Endothelial cell of umbilical vein (primary cell): ENCODE results near the gene TP53BP1. TPM values are rescaled to one million over a fixed set of nuclear protein-coding genes. Genes with fewer than 3 reads are reported as not detected.

Experiments
- BruUV-seq: library from RNA; stranded (reverse); fragments of 400-500 nt; replicated peaks from 2 replicates; lab custom pipeline; 2021; lab: Mats Ljungman, UMichigan
- CTCF ChIA-PET: fragments of 300-600, 350-600 bp; sonication (Branson Sonifier 250); formaldehyde crosslinking; loops from one replicate; lab custom pipeline; 2021; ENCODE audit warnings: antibody characterized with exemption, inconsistent platforms; lab: Charles Lee
- POLR2A ChIA-PET: fragments of 300-600, 350-600 bp; sonication (Branson Sonifier 250); formaldehyde crosslinking; loops from one replicate; lab custom pipeline; 2021; ENCODE audit warnings: antibody characterized with exemption, inconsistent platforms; lab: Charles Lee
- DNase-seq: peaks from one replicate; pipeline ENCODE4 v3.0.0-alpha.2; 2011; ENCODE audit warnings: low read depth, low spot score
- FAIRE-seq: peaks from 2 replicates; lab custom pipeline; 2011; peaks lifted over from hg19 to GRCh38; lab: Jason Lieb, UNC
- H2AFZ ChIP-seq: 2 replicates; pipeline ENCODE4 v1.6.0; 2012; ENCODE audit warnings: low read depth, low read length, control low read depth, inconsistent platforms
- H3K27ac ChIP-seq: 2 replicates; pipeline ENCODE4 v1.5.1; 2011; ENCODE audit warnings: low read depth, mild to moderate bottlenecking, control low read depth, low read length, moderate library complexity; ENCODE audit not compliant: insufficient read depth
- H3K27me3 ChIP-seq, 2 experiments: 2 replicates each; pipeline versions ENCODE4 v1.6.0 to v1.6.1; 2011; ENCODE audit warnings: low read length in 2 of 2, mixed read lengths in 1 of 2; ENCODE audit not compliant: control insufficient read depth in 2 of 2, insufficient read depth in 2 of 2
- H3K36me3 ChIP-seq, 2 experiments: 2 replicates in 1 of 2; 3 replicates in 1 of 2; pipeline ENCODE4 v1.5.1; 2011; ENCODE audit warnings: low read length in 2 of 2, mild to moderate bottlenecking in 1 of 2, moderate library complexity in 1 of 2; ENCODE audit not compliant: control insufficient read depth in 2 of 2, insufficient read depth in 2 of 2; ENCODE audit errors: extremely low read depth in 1 of 2
- H3K4me1 ChIP-seq: 3 replicates; pipeline ENCODE4 v1.5.1; 2011; ENCODE audit warnings: mild to moderate bottlenecking, low read length; ENCODE audit not compliant: control insufficient read depth, insufficient read depth; ENCODE audit errors: extremely low read depth
- H3K4me2 ChIP-seq: 2 replicates; pipeline ENCODE4 v1.6.1; 2011; ENCODE audit warnings: low read length, control low read depth, mixed read lengths; ENCODE audit not compliant: insufficient read depth
- H3K4me3 ChIP-seq, 3 experiments: fragments of 200-600 bp in 1 of 3; sonication (generic), shearing (Covaris generic) in 1 of 3; replicated peaks in 1 of 3; 2 replicates each; pipeline ENCODE4 v1.5.1; 2011 to 2016; ENCODE audit warnings: control low read depth in 3 of 3, low read length in 3 of 3, mild to moderate bottlenecking in 2 of 3, inconsistent platforms in 1 of 3, low read depth in 1 of 3, moderate library complexity in 1 of 3; ENCODE audit not compliant: insufficient read depth in 1 of 3
- H3K79me2 ChIP-seq: 2 replicates; pipeline ENCODE4 v1.6.0; 2012; ENCODE audit warnings: low read length, inconsistent platforms; ENCODE audit not compliant: control insufficient read depth, insufficient read depth
- H3K9ac ChIP-seq: replicated peaks from 2 replicates; pipeline ENCODE3; 2011; ENCODE audit warnings: low read length, control low read depth; ENCODE audit not compliant: insufficient read depth; ENCODE audit errors: extremely low read depth
- H3K9me1 ChIP-seq: replicated peaks from 3 replicates; pipeline ENCODE4 v1.6.0; 2011; ENCODE audit warnings: mild to moderate bottlenecking, low read length; ENCODE audit not compliant: control insufficient read depth, insufficient read depth; ENCODE audit errors: extremely low read depth
- H3K9me3 ChIP-seq: replicated peaks from 2 replicates; pipeline ENCODE4 v1.5.1; 2012; ENCODE audit warnings: low read length, inconsistent platforms; ENCODE audit not compliant: control insufficient read depth, insufficient read depth
- H4K20me1 ChIP-seq: replicated peaks from 2 replicates; pipeline ENCODE3; 2011; ENCODE audit warnings: mild to moderate bottlenecking, low read length; ENCODE audit not compliant: control insufficient read depth, insufficient read depth; ENCODE audit errors: extremely low read depth
- EZH2 ChIP-seq: IDR thresholded peaks from 2 replicates; pipeline ENCODE4 v1.6.1; 2012; ENCODE audit warnings: borderline replicate concordance, low read depth, mild to moderate bottlenecking, moderate library complexity, low read length, inconsistent platforms; ENCODE audit not compliant: severe bottlenecking
- FOS ChIP-seq: IDR thresholded peaks from 2 replicates; pipeline ENCODE4 v1.6.1; 2011; ENCODE audit warnings: mild to moderate bottlenecking, low read length, moderate library complexity, borderline replicate concordance; ENCODE audit not compliant: insufficient read depth
- GATA2 ChIP-seq: IDR thresholded peaks from 2 replicates; pipeline ENCODE4 v1.7.0; 2011; ENCODE audit warnings: low read depth, mild to moderate bottlenecking, moderate library complexity, mixed read lengths, low read length; ENCODE audit not compliant: insufficient read length, insufficient read depth
- JUN ChIP-seq: IDR thresholded peaks from 2 replicates; pipeline ENCODE4 v1.6.1; 2011; ENCODE audit warnings: borderline replicate concordance, low read depth; ENCODE audit not compliant: insufficient read length, insufficient read depth
- MAX ChIP-seq: IDR thresholded peaks from 2 replicates; pipeline ENCODE4 v1.6.1; 2011; ENCODE audit not compliant: insufficient read depth, insufficient read length
- MYC ChIP-seq: IDR thresholded peaks from one replicate; pipeline ENCODE4 v1.6.1; 2011; ENCODE audit warnings: mild to moderate bottlenecking, low read depth, low read length
- POLR2A ChIP-seq: IDR thresholded peaks from 2 replicates; pipeline ENCODE4 v1.6.1; 2012; ENCODE audit warnings: low read depth, mild to moderate bottlenecking, control low read depth, low read length
- POLR2AphosphoS5 ChIP-seq: IDR thresholded peaks from 2 replicates; pipeline ENCODE4 v1.6.1; 2012; ENCODE audit warnings: low read depth, mild to moderate bottlenecking, control low read depth, low read length, moderate library complexity; ENCODE audit not compliant: insufficient read depth
- dilution Hi-C: fragments of 300-500 bp; cut with MboI; formaldehyde crosslinking; loops from one replicate; pipeline ENCODE4 v1.15.0; 2019; ENCODE audit warnings: low sequenced_read_pairs; ENCODE audit not compliant: extremely low pct_ligation_motif_present
- intact Hi-C: fragments of 100-400 bp; cut with micrococcal nuclease; formaldehyde crosslinking; loops from one replicate; pipeline ENCODE4 v1.10.0; 2022
- polyA plus RNA-seq, 4 experiments: library from polyadenylated mRNA; depleted of rRNA in 3 of 4; stranded (reverse) in 3 of 4; unstranded in 1 of 4; fragments of >200 nt; gene quantifications; 2 replicates each; pipeline versions ENCODE4 v1.2.1 to v1.2.3, GENCODE V29; 2011 to 2012; ENCODE audit warnings: missing spikeins in 1 of 4
- total RNA-seq: library from RNA; stranded (reverse); gene quantifications from 2 replicates; pipeline ENCODE4 v1.2.3, GENCODE V29; 2021
- TF ChIP-seq, protein P1 (sequence below), 2 donors: IDR thresholded peaks; 1 replicate in 1 of 2; 2 replicates in 1 of 2; pipeline ENCODE4 v1.5.1; 2011; ENCODE audit warnings: low read length in 2 of 2, mild to moderate bottlenecking in 2 of 2, moderate library complexity in 2 of 2, control low read depth in 1 of 2, inconsistent platforms in 1 of 2, low read depth in 1 of 2; ENCODE audit not compliant: insufficient read depth in 1 of 2; ENCODE audit errors: extremely low read depth in 1 of 2

The TP53BP1 gene
- total and polyA plus RNA-seq, 2 donors (not counting 3 experiments of a cell fraction or from before 2014, with no cell fraction given): 28.1 to 59.5 TPM

DNA sequence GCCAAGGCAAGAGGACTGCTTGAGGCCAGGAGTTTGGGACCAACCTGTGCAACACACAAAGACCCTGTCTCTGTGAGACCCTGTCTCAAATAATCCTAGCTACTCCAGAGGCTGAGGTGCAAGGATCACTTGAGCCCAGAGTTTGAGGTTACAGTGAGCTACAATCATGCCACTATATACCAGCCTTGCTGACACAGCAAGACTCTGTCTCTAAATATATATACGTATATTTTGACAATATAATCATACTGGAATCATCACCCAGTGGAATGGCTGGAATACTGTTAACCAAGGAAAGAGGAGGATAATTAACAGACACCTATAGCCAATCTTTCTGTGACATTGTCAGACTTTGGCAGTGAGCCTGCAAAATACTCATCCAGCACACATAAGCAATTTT is 15.5 kb upstream of the TP53BP1 start:
- no peaks in the 10 kb centered on the region for H3K36me3 ChIP-seq
- TF ChIP-seq EZH2: no peak
- no peak for TF ChIP-seq FOS
- no peak for TF ChIP-seq GATA2
- TF ChIP-seq MAX: no peak
- no peak for TF ChIP-seq MYC
- TF ChIP-seq POLR2AphosphoS5: no peak
- no peak for TF ChIP-seq POLR2A
- TF ChIP-seq, protein P1, sequence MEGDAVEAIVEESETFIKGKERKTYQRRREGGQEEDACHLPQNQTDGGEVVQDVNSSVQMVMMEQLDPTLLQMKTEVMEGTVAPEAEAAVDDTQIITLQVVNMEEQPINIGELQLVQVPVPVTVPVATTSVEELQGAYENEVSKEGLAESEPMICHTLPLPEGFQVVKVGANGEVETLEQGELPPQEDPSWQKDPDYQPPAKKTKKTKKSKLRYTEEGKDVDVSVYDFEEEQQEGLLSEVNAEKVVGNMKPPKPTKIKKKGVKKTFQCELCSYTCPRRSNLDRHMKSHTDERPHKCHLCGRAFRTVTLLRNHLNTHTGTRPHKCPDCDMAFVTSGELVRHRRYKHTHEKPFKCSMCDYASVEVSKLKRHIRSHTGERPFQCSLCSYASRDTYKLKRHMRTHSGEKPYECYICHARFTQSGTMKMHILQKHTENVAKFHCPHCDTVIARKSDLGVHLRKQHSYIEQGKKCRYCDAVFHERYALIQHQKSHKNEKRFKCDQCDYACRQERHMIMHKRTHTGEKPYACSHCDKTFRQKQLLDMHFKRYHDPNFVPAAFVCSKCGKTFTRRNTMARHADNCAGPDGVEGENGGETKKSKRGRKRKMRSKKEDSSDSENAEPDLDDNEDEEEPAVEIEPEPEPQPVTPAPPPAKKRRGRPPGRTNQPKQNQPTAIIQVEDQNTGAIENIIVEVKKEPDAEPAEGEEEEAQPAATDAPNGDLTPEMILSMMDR (IDR thresholded peaks at IDR 0.05; ENCODE audit: extremely low read depth in 1 of 2, insufficient read depth in 1 of 2, low read depth in 1 of 2, low read length in 2 of 2): no peak
- no peak for TF ChIP-seq JUN
- FAIRE-seq (no peak), DNase-seq (no peak)
- no peak overlapping the region for H3K9ac ChIP-seq
- no peak overlapping the region for H3K27ac ChIP-seq
- peaks cover 17% of the 10 kb centered on the region for H3K4me1 ChIP-seq
- no peaks in the 10 kb centered on the region for H4K20me1 ChIP-seq
- no TSS peak for BruUV-seq
- peaks cover 0 to 2% of the 10 kb centered on the region in 2 experiments for H3K27me3 ChIP-seq
- H3K9me3 ChIP-seq: no peaks in the 10 kb centered on the region
- H3K4me2 ChIP-seq: no peak overlapping the region
- dilution Hi-C loops (no loop called here), intact Hi-C loops (no loop called here)
- ChIA-PET POLR2A (no interaction called here), CTCF (no interaction called here)
- no peak overlapping the region for H3K4me3 ChIP-seq
- H2AFZ ChIP-seq: no peak overlapping the region
- H3K9me1 ChIP-seq: no peaks in the 10 kb centered on the region
- H3K79me2 ChIP-seq: no peaks in the 10 kb centered on the region
